Psoas muscle (tissue), 8 donors: ENCODE measurements around the gene MTUS2. TPM values are rescaled to one million over a fixed set of nuclear protein-coding genes. Genes with fewer than 3 reads are reported as not detected.

Experiments used
- ATAC-seq, 4 donors: fragments of 200-7000 bp; cut with Tn5 transposase; one replicate each; pipeline ENCODE4 v1.9.1; 2020; ENCODE audit warnings: moderate library complexity in 3 of 4, mild to moderate bottlenecking in 2 of 4
- DNase-seq, 2 donors: peaks; one replicate each; pipeline ENCODE4 v3.0.0-alpha.2; 2020
- H3K27ac ChIP-seq: fragments of 200-600 bp; one replicate; pipeline ENCODE4 v1.8.0; 2022
- H3K27me3 ChIP-seq, 3 donors: fragments of 200-600 bp in 1 of 3; one replicate each; pipeline versions ENCODE4 v1.6.1 to v1.8.0; 2013 to 2022; ENCODE audit warnings: low read length in 2 of 3, mild to moderate bottlenecking in 2 of 3, moderate library complexity in 1 of 3; ENCODE audit not compliant: insufficient read depth in 3 of 3
- H3K36me3 ChIP-seq, 2 donors: fragments of 200-600 bp in 1 of 2; one replicate each; pipeline versions ENCODE4 v1.6.1 to v1.8.0; 2013 to 2022; ENCODE audit warnings: low read depth in 1 of 2, mild to moderate bottlenecking in 1 of 2, moderate library complexity in 1 of 2; ENCODE audit not compliant: insufficient read depth in 1 of 2
- H3K4me1 ChIP-seq: fragments of 200-600 bp; one replicate; pipeline ENCODE4 v1.8.0; 2022
- H3K4me3 ChIP-seq: fragments of 200-600 bp; one replicate; pipeline ENCODE4 v1.8.0; 2022; ENCODE audit warnings: mild to moderate bottlenecking
- H3K9me3 ChIP-seq: fragments of 200-600 bp; one replicate; pipeline ENCODE4 v1.8.0; 2022
- WGBS, 3 donors: extraction: QIAGEN DNeasy Blood & Tissue Kit; methylation state at CpG; one replicate each; pipeline versions ENCODE4 v1.1.6 to v1.1.7; 2013; 5-methylcytosine and 5-hydroxymethylcytosine counted together
- intact Hi-C, 2 donors: fragments of 100-400 bp; cut with DNase I; formaldehyde crosslinking; loops; one replicate each; pipeline versions ENCODE4 v1.11.0 to v1.14.2; 2022
- polyA plus RNA-seq, 3 donors: library from polyadenylated mRNA; stranded (reverse); fragments of 200-250 nt; gene quantifications; one replicate each; pipeline ENCODE4 v1.2.3, GENCODE V29; 2013
- total RNA-seq, 4 donors: library from RNA; stranded (reverse); fragmentation: NEBNext Ultra II Directional in 2 of 4; extraction: Animal tissue kit (Norgen Biotek cat#: 25700) in 2 of 4; gene quantifications; one replicate each; pipeline versions ENCODE4 v1.2.1 to v1.2.4, GENCODE V29; 2021 to 2023
- TF ChIP-seq, protein P1 (sequence below): fragments of 200-600 bp; IDR thresholded peaks from one replicate; pipeline ENCODE4 v1.8.0; 2022; ENCODE audit warnings: antibody characterized with exemption
- donor health status: healthy with polysubstance abuse.
- donor health status: DM: no; HTN: no; CAD: no; lungs with moderate emphysema.
- donor health status: Bipolar disorder and iron deficiency.
- donor health status: healthy.
- donor health status: DM: yes; HTN: yes; CAD: no.
- donor health status: DM: no; HTN: no; CAD: no.
- donor health status: DM: no; HTN: no; CAD: no.
- donor health status: DM: yes; HTN: yes; CAD: no.

The MTUS2 gene
- total and polyA plus RNA-seq, 7 donors: 0.03 to 0.79 (median 0.14) TPM; not detected in 2

- Histone ChIP-seq H3K27me3 (peaks cover 0 to 20% (median 0%) of the 10 kb centered on the region in 3 donors), H3K9me3 (no peaks in the 10 kb centered on the region), H3K4me3 (peak overlapping the region; percentile 63), H3K4me1 (peaks cover 5% of the 10 kb centered on the region), H3K27ac (no peak overlapping the region), H3K36me3 (no peaks in the 10 kb centered on the region)
- 13 to 21% (median 17%) methylated on average over 3 of the region's 3 CpGs for WGBS, 3 donors
- DNase-seq (no peak), ATAC-seq (no peak)
- TF ChIP-seq, protein P1, sequence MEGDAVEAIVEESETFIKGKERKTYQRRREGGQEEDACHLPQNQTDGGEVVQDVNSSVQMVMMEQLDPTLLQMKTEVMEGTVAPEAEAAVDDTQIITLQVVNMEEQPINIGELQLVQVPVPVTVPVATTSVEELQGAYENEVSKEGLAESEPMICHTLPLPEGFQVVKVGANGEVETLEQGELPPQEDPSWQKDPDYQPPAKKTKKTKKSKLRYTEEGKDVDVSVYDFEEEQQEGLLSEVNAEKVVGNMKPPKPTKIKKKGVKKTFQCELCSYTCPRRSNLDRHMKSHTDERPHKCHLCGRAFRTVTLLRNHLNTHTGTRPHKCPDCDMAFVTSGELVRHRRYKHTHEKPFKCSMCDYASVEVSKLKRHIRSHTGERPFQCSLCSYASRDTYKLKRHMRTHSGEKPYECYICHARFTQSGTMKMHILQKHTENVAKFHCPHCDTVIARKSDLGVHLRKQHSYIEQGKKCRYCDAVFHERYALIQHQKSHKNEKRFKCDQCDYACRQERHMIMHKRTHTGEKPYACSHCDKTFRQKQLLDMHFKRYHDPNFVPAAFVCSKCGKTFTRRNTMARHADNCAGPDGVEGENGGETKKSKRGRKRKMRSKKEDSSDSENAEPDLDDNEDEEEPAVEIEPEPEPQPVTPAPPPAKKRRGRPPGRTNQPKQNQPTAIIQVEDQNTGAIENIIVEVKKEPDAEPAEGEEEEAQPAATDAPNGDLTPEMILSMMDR: no peak
- intact Hi-C loops: no loop called here
Measured at GRCh38 chr13:29427937-29428309, 607.8 kb downstream of the MTUS2 start.

- intact Hi-C loops: no loop called here
- Histone ChIP-seq H3K4me3 (peak overlapping the region; percentile 63), H3K4me1 (peaks cover 5% of the 10 kb centered on the region), H3K36me3 (no peaks in the 10 kb centered on the region), H3K27ac (no peak overlapping the region), H3K27me3 (peaks cover 0 to 20% (median 0%) of the 10 kb centered on the region in 3 donors), H3K9me3 (no peaks in the 10 kb centered on the region)
- TF ChIP-seq, protein P1: no peak
- DNase-seq (peak in 1 of 2 donors; percentile 52), ATAC-seq (peak; percentile 63 to 88 (median 73))
- 2 to 6% (median 5%) methylated on average over 26 to 34 of the region's 34 CpGs for WGBS, 3 donors
Measured at GRCh38 chr13:29428310-29429181, 608.4 kb downstream of the MTUS2 start.

DNA sequence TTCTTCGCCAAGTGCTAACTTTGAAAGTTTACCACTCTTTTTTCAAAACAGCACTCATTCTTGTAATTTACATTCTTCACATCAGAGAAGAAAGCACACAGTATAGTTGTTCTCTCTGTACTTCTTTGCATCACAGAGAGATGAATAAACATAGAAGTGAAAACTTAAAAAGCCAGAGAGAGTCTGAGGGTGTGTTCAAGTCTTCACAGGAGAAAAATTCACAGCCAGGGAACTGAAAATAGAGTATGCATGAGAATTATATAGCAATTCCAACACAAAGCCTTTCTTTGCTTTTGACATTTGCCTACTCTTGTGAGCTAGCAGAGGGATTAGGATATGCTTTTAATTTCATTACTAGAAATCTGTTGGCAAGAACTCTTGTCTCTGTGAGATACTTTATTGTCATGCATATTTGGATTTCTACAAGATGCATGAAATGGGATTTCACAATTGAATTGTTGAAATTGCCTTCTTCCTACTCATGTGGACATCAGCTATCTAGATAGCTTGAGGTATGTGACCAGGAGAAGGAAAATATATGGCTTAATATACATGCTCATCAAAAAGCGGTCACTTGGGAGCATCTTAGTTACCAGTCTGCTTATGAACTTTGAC, 609.3 kb downstream of the MTUS2 start:
- peaks cover 0 to 20% (median 0%) of the 10 kb centered on the region in 3 donors for H3K27me3 ChIP-seq

GRCh38 chr13:29434217-29434945, 614.2 kb downstream of the MTUS2 start:
- 62 to 76% (median 64%) methylated on average over 8 of the region's 8 CpGs for WGBS, 3 donors
- Histone ChIP-seq H3K4me3 (peak overlapping the region; percentile 17), H3K4me1 (peaks cover 29% of the 10 kb centered on the region), H3K9me3 (no peaks in the 10 kb centered on the region), H3K27me3 (peaks cover 0 to 2% (median 0%) of the 10 kb centered on the region in 3 donors), H3K27ac (peak overlapping the region; percentile 82), H3K36me3 (no peaks in the 10 kb centered on the region)
- TF ChIP-seq, protein P1: no peak
- ATAC-seq (no peak), DNase-seq (no peak)
- intact Hi-C loops: no loop called here

More for the DNA sequence above, 609.3 kb downstream of the MTUS2 start:
- TF ChIP-seq, protein P1: no peak
- Histone ChIP-seq H3K9me3 (no peaks in the 10 kb centered on the region), H3K36me3 (no peaks in the 10 kb centered on the region), H3K27ac (no peak overlapping the region), H3K4me1 (peaks cover 9% of the 10 kb centered on the region), H3K4me3 (no peak overlapping the region)
- ATAC-seq (no peak), DNase-seq (no peak)
- intact Hi-C loops: no loop called here
- 82 to 89% (median 87%) methylated on average over 2 of the region's 2 CpGs for WGBS, 3 donors
